Activated CD4-positive, alpha-beta T cell treated with anti-CD3 and anti-CD28 coated beads, Interleukin-2, amount 50 U/mL, for 4 hours (primary cell): ENCODE data around the gene ANKFN1.
"Not testable (repeated sequence)": the region's sequence is repeated elsewhere in the genome, so short reads cannot be mapped to it uniquely, and the experiment has no call there.

Experiments used
- DNase-seq, 2 experiments: peaks; one replicate each; pipeline ENCODE4 v3.0.0-alpha.2; 2020

ANKFN1 gene

GRCh38 chr17:56182081-56182480, 28.8 kb downstream of the ANKFN1 start:
- DNase-seq, result no peak

GRCh38 chr17:56184650-56185049, 31.4 kb downstream of the ANKFN1 start:
- DNase-seq, result no peak

GRCh38 chr17:56185491-56186221, 32.4 kb downstream of the ANKFN1 start:
- DNase-seq, result no peak

GRCh38 chr17:56186222-56186786, 33.0 kb downstream of the ANKFN1 start:
- no peak for DNase-seq

- no peak for DNase-seq
Measured at GRCh38 chr17:56203430-56203829, 50.2 kb downstream of the ANKFN1 start.

- DNase-seq, result no peak
Measured at GRCh38 chr17:56206351-56206750, 53.1 kb downstream of the ANKFN1 start.

GRCh38 chr17:56213031-56213430, 59.8 kb downstream of the ANKFN1 start:
- no peak for DNase-seq

GRCh38 chr17:56217921-56218320, 64.6 kb downstream of the ANKFN1 start:
- DNase-seq, result no peak

GRCh38 chr17:56222255-56222654, 69.0 kb downstream of the ANKFN1 start:
- no peak for DNase-seq

- no peak for DNase-seq
Measured at GRCh38 chr17:56230660-56231059, 77.4 kb downstream of the ANKFN1 start.

GRCh38 chr17:56231252-56231651, 78.0 kb downstream of the ANKFN1 start:
- DNase-seq, result no peak

GRCh38 chr17:56231693-56232092, 78.4 kb downstream of the ANKFN1 start:
- DNase-seq, result no peak

GRCh38 chr17:56244268-56244890, 91.1 kb downstream of the ANKFN1 start:
- DNase-seq, result no peak

GRCh38 chr17:56247816-56248215, 94.5 kb downstream of the ANKFN1 start:
- no peak for DNase-seq

GRCh38 chr17:56257075-56257474, 103.8 kb downstream of the ANKFN1 start:
- no peak for DNase-seq

- DNase-seq, result no peak
Measured at GRCh38 chr17:56260376-56261002, 107.2 kb downstream of the ANKFN1 start.

GRCh38 chr17:56262803-56263202, 109.5 kb downstream of the ANKFN1 start:
- DNase-seq, result no peak

GRCh38 chr17:56269556-56270389, 116.5 kb downstream of the ANKFN1 start:
- no peak for DNase-seq

GRCh38 chr17:56274491-56274890, 121.2 kb downstream of the ANKFN1 start:
- DNase-seq, result no peak

GRCh38 chr17:56284482-56284881, 131.2 kb downstream of the ANKFN1 start:
- no peak for DNase-seq

GRCh38 chr17:56288786-56289185, 135.5 kb downstream of the ANKFN1 start:
- DNase-seq, result not testable (repeated sequence)

GRCh38 chr17:56289321-56289720, 136.0 kb downstream of the ANKFN1 start:
- no peak for DNase-seq
